ENCODE measurements around the gene RGS9. TPM values are rescaled to one million over a fixed set of nuclear protein-coding genes. Genes with fewer than 3 reads are reported as not detected.

The RGS9 gene
- total RNA-seq, 2 experiments from 2014 or later: 13.7 to 26.4 TPM

DNA sequence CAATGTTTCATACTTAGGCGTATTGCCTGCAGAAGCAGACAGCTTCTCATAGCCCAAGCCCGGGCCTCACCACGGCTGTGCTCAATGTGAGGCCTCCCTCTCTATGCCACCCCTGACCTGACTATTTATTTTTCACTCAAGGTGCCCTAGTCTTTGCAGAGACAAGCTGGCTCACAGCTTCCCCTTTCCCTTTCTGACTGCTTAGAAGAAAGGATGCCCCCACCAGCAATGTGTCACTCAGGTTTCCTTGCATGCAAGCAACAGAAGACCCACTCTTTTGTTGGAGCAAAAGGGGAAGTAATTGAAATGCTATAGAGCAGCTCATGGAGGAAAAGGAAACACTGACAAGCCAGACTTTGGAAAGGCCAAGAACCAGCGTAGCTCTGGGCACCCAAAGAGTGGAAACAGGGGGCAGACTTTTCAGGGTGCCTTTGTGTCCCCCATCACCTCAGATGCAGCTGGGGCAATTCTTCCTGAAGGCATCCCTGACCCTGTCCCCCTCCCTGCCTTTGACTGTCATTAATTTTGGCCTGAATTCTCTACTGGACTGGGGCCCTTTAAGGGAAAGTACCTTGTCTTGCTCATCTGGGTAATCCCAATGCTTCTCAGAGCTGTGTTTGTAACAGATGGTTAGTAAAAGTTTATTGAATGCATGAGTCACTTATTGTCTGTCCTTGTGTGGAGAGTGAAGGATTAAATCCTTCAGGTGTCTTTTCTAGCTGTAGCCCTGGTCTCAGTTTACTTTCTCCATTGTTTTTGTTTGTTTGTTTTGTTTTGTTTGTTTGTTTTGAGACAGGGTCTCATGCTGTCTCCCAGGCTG, 17.8 kb downstream of the RGS9 start:
- Histone ChIP-seq H3K4me2 (ENCODE audit: low read length) (peak overlapping the region; percentile 65), H3K36me3 (ENCODE audit: insufficient read depth, low read length) (no peaks in the 10 kb centered on the region), H3K4me3 (ENCODE audit: low read depth, low read length, poor library complexity, severe bottlenecking) (peak overlapping the region; percentile 39), H3K4me1 (ENCODE audit: insufficient read depth, low read length, poor library complexity, severe bottlenecking) (peaks cover 27% of the 10 kb centered on the region), H3K27ac (ENCODE audit: low read depth, low read length, poor library complexity, severe bottlenecking) (peak overlapping the region; percentile 72), H3K79me2 (ENCODE audit: insufficient read depth, low read depth, low read length) (no peaks in the 10 kb centered on the region), H3K9me3 (ENCODE audit: low read length) (no peaks in the 10 kb centered on the region), H4K20me1 (ENCODE audit: insufficient read depth, low read length) (no peaks in the 10 kb centered on the region), H2AFZ (ENCODE audit: low read length) (peak overlapping the region; percentile 51; the same call in 1 of the 2 replicates), H3K9me2 (ENCODE audit: insufficient read depth, low read length) (no peaks in the 10 kb centered on the region)
- intact Hi-C loops (cut with micrococcal nuclease; ENCODE audit: unreplicated experiment): no loop called here
- BruUV-seq (replicated peaks): no TSS peak
- TF ChIP-seq, protein P1, sequence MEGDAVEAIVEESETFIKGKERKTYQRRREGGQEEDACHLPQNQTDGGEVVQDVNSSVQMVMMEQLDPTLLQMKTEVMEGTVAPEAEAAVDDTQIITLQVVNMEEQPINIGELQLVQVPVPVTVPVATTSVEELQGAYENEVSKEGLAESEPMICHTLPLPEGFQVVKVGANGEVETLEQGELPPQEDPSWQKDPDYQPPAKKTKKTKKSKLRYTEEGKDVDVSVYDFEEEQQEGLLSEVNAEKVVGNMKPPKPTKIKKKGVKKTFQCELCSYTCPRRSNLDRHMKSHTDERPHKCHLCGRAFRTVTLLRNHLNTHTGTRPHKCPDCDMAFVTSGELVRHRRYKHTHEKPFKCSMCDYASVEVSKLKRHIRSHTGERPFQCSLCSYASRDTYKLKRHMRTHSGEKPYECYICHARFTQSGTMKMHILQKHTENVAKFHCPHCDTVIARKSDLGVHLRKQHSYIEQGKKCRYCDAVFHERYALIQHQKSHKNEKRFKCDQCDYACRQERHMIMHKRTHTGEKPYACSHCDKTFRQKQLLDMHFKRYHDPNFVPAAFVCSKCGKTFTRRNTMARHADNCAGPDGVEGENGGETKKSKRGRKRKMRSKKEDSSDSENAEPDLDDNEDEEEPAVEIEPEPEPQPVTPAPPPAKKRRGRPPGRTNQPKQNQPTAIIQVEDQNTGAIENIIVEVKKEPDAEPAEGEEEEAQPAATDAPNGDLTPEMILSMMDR (conservative IDR thresholded peaks at IDR 0.05; ENCODE audit: low read length): no peak; the same call in 1 of the 2 replicates
- TF ChIP-seq EZH2phosphoT487 (IDR thresholded peaks at IDR 0.05; ENCODE audit: borderline replicate concordance, low read depth, low read length): no peak
- peak; percentile 84 for DNase-seq (ENCODE audit: low spot score)
- ChIA-PET POLR2A (interaction anchor here (0.7 to 1.9 kb wide), 13 partner anchors 10 to 181 kb away, joined by 3 to 15 read pairs (median 4); no protein-coding TSS in a partner anchor), CTCF (ENCODE audit: unreplicated experiment) (interaction anchor here (0.6 to 1.7 kb wide), 5 partner anchors 15 to 232 kb away, joined by 3 to 6 read pairs (median 3); no protein-coding TSS in a partner anchor)

DNA sequence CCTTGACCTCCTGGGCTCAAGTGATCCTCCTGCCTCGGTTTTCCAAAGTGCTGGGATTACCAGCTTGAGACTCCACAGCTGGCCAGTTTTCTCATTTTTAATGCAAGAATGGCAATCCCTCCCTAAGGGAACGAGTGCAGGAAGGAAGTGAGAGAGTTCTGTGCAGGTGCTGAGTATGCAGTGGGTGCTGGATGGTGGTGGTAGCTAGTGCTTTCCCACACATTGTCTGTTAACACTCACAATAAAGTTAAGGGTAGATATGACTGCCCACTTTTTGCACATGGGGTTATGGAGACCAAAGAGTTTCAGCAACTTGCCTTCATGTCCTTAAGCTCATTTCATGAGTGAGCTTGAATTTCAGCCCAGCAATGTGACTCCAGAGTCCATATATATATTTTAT, 18.5 kb downstream of the RGS9 start:
- peaks cover 27% of the 10 kb centered on the region for H3K4me1 ChIP-seq (ENCODE audit: insufficient read depth, low read length, poor library complexity, severe bottlenecking)
- H3K9me3 ChIP-seq (ENCODE audit: low read length): no peaks in the 10 kb centered on the region
- DNase-seq (ENCODE audit: low spot score): peak; percentile 60
- no peaks in the 10 kb centered on the region for H3K9me2 ChIP-seq (ENCODE audit: insufficient read depth, low read length)
- no peaks in the 10 kb centered on the region for H4K20me1 ChIP-seq (ENCODE audit: insufficient read depth, low read length)
- peak overlapping the region; percentile 72 for H3K27ac ChIP-seq (ENCODE audit: low read depth, low read length, poor library complexity, severe bottlenecking)
- BruUV-seq (replicated peaks): no TSS peak
- intact Hi-C loops (cut with micrococcal nuclease; ENCODE audit: unreplicated experiment): no loop called here
- ChIA-PET CTCF (ENCODE audit: unreplicated experiment) (interaction anchor here (0.7 to 1.7 kb wide), 4 partner anchors 16 to 33 kb away, joined by 3 to 6 read pairs (median 3); no protein-coding TSS in a partner anchor), POLR2A (interaction anchor here (0.7 to 1.9 kb wide), 12 partner anchors 9 to 185 kb away, joined by 3 to 15 read pairs (median 4); no protein-coding TSS in a partner anchor)
- peak overlapping the region; percentile 65 for H3K4me2 ChIP-seq (ENCODE audit: low read length)
- TF ChIP-seq, protein P1 (conservative IDR thresholded peaks at IDR 0.05; ENCODE audit: low read length): no peak
- TF ChIP-seq EZH2phosphoT487 (IDR thresholded peaks at IDR 0.05; ENCODE audit: borderline replicate concordance, low read depth, low read length): no peak
- H3K79me2 ChIP-seq (ENCODE audit: insufficient read depth, low read depth, low read length): no peaks in the 10 kb centered on the region
- peak overlapping the region; percentile 39 for H3K4me3 ChIP-seq (ENCODE audit: low read depth, low read length, poor library complexity, severe bottlenecking)
- peaks cover 1% of the 10 kb centered on the region; the same call in 1 of the 2 replicates for H3K36me3 ChIP-seq (ENCODE audit: insufficient read depth, low read length)
- peak overlapping the region; percentile 51; the same call in 1 of the 2 replicates for H2AFZ ChIP-seq (ENCODE audit: low read length)

Data from OCI-LY7 (cell line).